ENCODE measurements around the gene NT5C3A.

NT5C3A gene

DNA sequence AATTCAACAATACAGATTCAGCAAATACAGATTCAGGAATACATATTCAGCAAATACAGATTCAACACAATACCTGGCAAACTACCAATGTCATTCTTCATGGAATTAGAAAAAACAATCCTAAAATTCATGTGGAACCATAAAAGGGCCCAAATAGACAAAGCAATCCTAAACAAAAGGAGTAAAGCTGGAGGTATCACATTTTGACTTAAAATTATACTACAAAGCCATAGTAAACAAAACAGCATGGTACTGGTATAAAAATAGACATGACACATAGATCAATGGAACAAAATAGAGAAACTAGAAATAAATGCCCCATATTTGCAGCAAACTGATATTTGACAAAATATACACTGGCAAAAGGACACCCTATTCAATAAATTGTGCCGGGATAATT, 3.4 kb upstream of the NT5C3A start:
- H3K4me3 ChIP-seq (ENCODE audit: low read length), result no peak overlapping the region
- no peak for DNase-seq (ENCODE audit: low read depth)
- TF ChIP-seq CTCF (IDR thresholded peaks at IDR 0.05; ENCODE audit: insufficient read depth, low read depth, low read length, missing control alignments), result no peak

- TF ChIP-seq CTCF (IDR thresholded peaks at IDR 0.05; ENCODE audit: insufficient read depth, low read depth, low read length, missing control alignments), result no peak
Observed at GRCh38 chr7:33062782-33063443, 337 bp upstream of the NT5C3A start.

GRCh38 chr7:33061282-33061937, 1.2 kb downstream of the NT5C3A start:
- peak overlapping the region; percentile 87 for H3K4me3 ChIP-seq (ENCODE audit: low read length)
- TF ChIP-seq CTCF (IDR thresholded peaks at IDR 0.05; ENCODE audit: insufficient read depth, low read depth, low read length, missing control alignments), result no peak
- DNase-seq (ENCODE audit: low read depth), result peak; percentile 2

More at GRCh38 chr7:33062782-33063443, 337 bp upstream of the NT5C3A start:
- DNase-seq (ENCODE audit: low read depth), result peak; percentile 95
- H3K4me3 ChIP-seq (ENCODE audit: low read length), result peak overlapping the region; percentile 87

- no peak for TF ChIP-seq CTCF (IDR thresholded peaks at IDR 0.05; ENCODE audit: insufficient read depth, low read depth, low read length, missing control alignments)
- no peak for DNase-seq (ENCODE audit: low read depth)
- no peak overlapping the region for H3K4me3 ChIP-seq (ENCODE audit: low read length)
Observed at GRCh38 chr7:33059635-33060034, 2.9 kb downstream of the NT5C3A start.

GRCh38 chr7:33055158-33055557, 7.4 kb downstream of the NT5C3A start:
- DNase-seq (ENCODE audit: low read depth), result no peak
- TF ChIP-seq CTCF (IDR thresholded peaks at IDR 0.05; ENCODE audit: insufficient read depth, low read depth, low read length, missing control alignments), result no peak
- H3K4me3 ChIP-seq (ENCODE audit: low read length), result no peak overlapping the region

GRCh38 chr7:33054261-33054964, 8.2 kb downstream of the NT5C3A start:
- DNase-seq (ENCODE audit: low read depth), result peak; percentile 38
- TF ChIP-seq CTCF (IDR thresholded peaks at IDR 0.05; ENCODE audit: insufficient read depth, low read depth, low read length, missing control alignments), result no peak
- no peak overlapping the region for H3K4me3 ChIP-seq (ENCODE audit: low read length)

Measured in epithelial cell of esophagus (primary cell).